NCI-H1694 treated with DMSO at 0.1 percent for 48 hours (cell line): ENCODE data around the gene C6orf52.
"Not testable (repeated sequence)": the region's sequence is repeated elsewhere in the genome, so short reads cannot be mapped to it uniquely, and the experiment has no call there.

Experiments used
- DNase-seq: peaks from one replicate; lab custom pipeline; 2025; lab: John Stamatoyannopoulos, UW

Gene C6orf52

GRCh38 chr6:10695086-10695657, 756 bp upstream of the C6orf52 start:
- DNase-seq = no peak

- DNase-seq = no peak
Observed at GRCh38 chr6:10692965-10693538, 1.4 kb downstream of the C6orf52 start.

GRCh38 chr6:10690651-10691445, 3.6 kb downstream of the C6orf52 start:
- DNase-seq = no peak

GRCh38 chr6:10687582-10687981, 6.8 kb downstream of the C6orf52 start:
- no peak for DNase-seq

GRCh38 chr6:10686901-10687300, 7.5 kb downstream of the C6orf52 start:
- no peak for DNase-seq

- DNase-seq = no peak
Observed at GRCh38 chr6:10685092-10685915, 9.1 kb downstream of the C6orf52 start.

GRCh38 chr6:10684618-10685017, 9.8 kb downstream of the C6orf52 start:
- DNase-seq = no peak

GRCh38 chr6:10682355-10682988, 11.9 kb downstream of the C6orf52 start:
- DNase-seq = no peak

- DNase-seq = no peak
Observed at GRCh38 chr6:10681795-10682194, 12.6 kb downstream of the C6orf52 start.

- DNase-seq = no peak
Observed at GRCh38 chr6:10678456-10678855, 16.0 kb downstream of the C6orf52 start.

GRCh38 chr6:10676403-10676802, 18.0 kb downstream of the C6orf52 start:
- DNase-seq = no peak

- no peak for DNase-seq
Observed at GRCh38 chr6:10668126-10668917, 26.1 kb downstream of the C6orf52 start.

- not testable (repeated sequence) for DNase-seq
Observed at GRCh38 chr6:10665595-10665994, 28.8 kb downstream of the C6orf52 start.

- no peak for DNase-seq
Observed at GRCh38 chr6:10662742-10663141, 31.7 kb downstream of the C6orf52 start.

- DNase-seq = no peak
Observed at GRCh38 chr6:10662207-10662606, 32.2 kb downstream of the C6orf52 start.

GRCh38 chr6:10660431-10661191, 33.8 kb downstream of the C6orf52 start:
- not testable (repeated sequence) for DNase-seq

GRCh38 chr6:10659699-10660348, 34.6 kb downstream of the C6orf52 start:
- DNase-seq = no peak

- DNase-seq = no peak
Observed at GRCh38 chr6:10658910-10659698, 35.3 kb downstream of the C6orf52 start.

- DNase-seq = no peak
Observed at GRCh38 chr6:10655508-10656055, 38.8 kb downstream of the C6orf52 start.
